HepG2 (cell line): Measurements from ENCODE around the gene ABCB8. TPM values are rescaled to one million over a fixed set of nuclear protein-coding genes. Genes with fewer than 3 reads are reported as not detected.
A peak's percentile ranks its signal among the peaks of the same experiment; 100 is the strongest.

Source experiments
- ARHGAP35 ChIP-seq: sonication (generic); formaldehyde crosslinking; IDR thresholded peaks from 2 replicates; pipeline ENCODE4 v1.9.0; 2022; ENCODE audit warnings: mild to moderate bottlenecking, inconsistent platforms, moderate library complexity, missing genetic modification reagents, borderline replicate concordance
- CBFB ChIP-seq: sonication (generic); formaldehyde crosslinking; IDR thresholded peaks from 2 replicates; pipeline ENCODE4 v1.4.0; 2020; ENCODE audit warnings: missing genetic modification reagents
- DR1 ChIP-seq: sonication (generic); formaldehyde crosslinking; IDR thresholded peaks from 2 replicates; pipeline ENCODE4 v1.8.0; 2021; ENCODE audit warnings: mild to moderate bottlenecking, missing genetic modification reagents, inconsistent platforms
- MBD4 ChIP-seq: IDR thresholded peaks from 2 replicates; pipeline ENCODE4 v1.6.1; 2012; ENCODE audit warnings: low read length, inconsistent platforms, borderline replicate concordance
- NFE2L1 ChIP-seq: sonication (generic); formaldehyde crosslinking; IDR thresholded peaks from 2 replicates; pipeline ENCODE4 v1.4.0; 2020; ENCODE audit warnings: missing genetic modification reagents, mild to moderate bottlenecking, borderline replicate concordance
- NR2F1 ChIP-seq, 2 experiments: fragments of 450-650 bp in 1 of 2; formaldehyde crosslinking in 1 of 2; IDR thresholded peaks; 2 replicates each; pipeline versions ENCODE4 v1.5.0 to v1.6.1; 2016 to 2020; ENCODE audit warnings: mild to moderate bottlenecking in 1 of 2, missing compliant biosample characterization in 1 of 2, missing genetic modification reagents in 1 of 2, moderate library complexity in 1 of 2
- RBAK ChIP-seq: sonication (generic); formaldehyde crosslinking; IDR thresholded peaks from 2 replicates; pipeline ENCODE4 v1.5.1; 2020; ENCODE audit warnings: mild to moderate bottlenecking, missing genetic modification reagents
- RBFOX2 ChIP-seq: fragments of 200-400 bp; formaldehyde crosslinking; IDR thresholded peaks from 2 replicates; pipeline ENCODE4 v1.6.1; 2017; ENCODE audit warnings: low read depth, mild to moderate bottlenecking, low read length
- SIX1 ChIP-seq: sonication (generic); formaldehyde crosslinking; IDR thresholded peaks from 2 replicates; pipeline ENCODE4 v1.4.0; 2020; ENCODE audit warnings: missing genetic modification reagents, borderline replicate concordance
- SRF ChIP-seq: IDR thresholded peaks from 2 replicates; pipeline ENCODE4 v1.6.1; 2011; ENCODE audit warnings: mild to moderate bottlenecking, low read depth, low read length, moderate library complexity
- SRSF1 ChIP-seq: fragments of 200-400 bp; formaldehyde crosslinking; optimal IDR thresholded peaks from 2 replicates; pipeline ENCODE3; 2017; ENCODE audit warnings: mild to moderate bottlenecking, low read depth, low read length, moderate library complexity
- TOPORS ChIP-seq: sonication (generic); formaldehyde crosslinking; IDR thresholded peaks from 2 replicates; pipeline ENCODE4 v1.8.0; 2023; ENCODE audit warnings: mild to moderate bottlenecking, missing genetic modification reagents
- ZNF674 ChIP-seq: sonication (generic); formaldehyde crosslinking; IDR thresholded peaks from 2 replicates; pipeline ENCODE4 v1.5.0; 2020; ENCODE audit warnings: low read depth, mild to moderate bottlenecking, missing genetic modification reagents
- ZNF724P ChIP-seq: sonication (generic); formaldehyde crosslinking; IDR thresholded peaks from 2 replicates; pipeline ENCODE4 v1.8.0; 2022; ENCODE audit warnings: missing genetic modification reagents, borderline replicate concordance
- ZNF768 ChIP-seq: sonication (generic); formaldehyde crosslinking; IDR thresholded peaks from 2 replicates; pipeline ENCODE4 v1.4.0; 2020; ENCODE audit warnings: missing genetic modification reagents
- polyA plus RNA-seq, 8 experiments: library from polyadenylated mRNA; depleted of rRNA in 3 of 8; stranded (reverse) in 7 of 8; unstranded in 1 of 8; fragments of >200 nt; fragmentation: Illumina TruSeq in 4 of 8; extraction: Trizol in 4 of 8; gene quantifications; 2 replicates each; pipeline versions ENCODE4 v1.2.1 to v1.2.3, GENCODE V29; 2011 to 2016; ENCODE audit warnings: low read depth in 4 of 8, missing spikeins in 1 of 8, mixed read lengths in 1 of 8; ENCODE audit not compliant: insufficient read depth in 1 of 8
- total RNA-seq, 5 experiments: library from RNA; depleted of rRNA; stranded (reverse); fragments of >200 nt; fragmentation: Illumina TruSeq; extraction: Trizol; gene quantifications; 2 replicates each; pipeline ENCODE4 v1.2.3, GENCODE V29; 2016; ENCODE audit warnings: low read depth in 1 of 5
- TF ChIP-seq, protein P1 (sequence below): sonication (generic); formaldehyde crosslinking; IDR thresholded peaks from 2 replicates; pipeline ENCODE4 v1.5.0; 2020; ENCODE audit warnings: missing genetic modification reagents
- TF ChIP-seq, protein P2 (sequence below): conservative IDR thresholded peaks from 2 replicates; pipeline ENCODE4 v1.6.1; 2018; ENCODE audit warnings: missing genetic modification reagents
- TF ChIP-seq, protein P3 (sequence below): sonication (generic); formaldehyde crosslinking; IDR thresholded peaks from 2 replicates; pipeline ENCODE4 v1.4.0; 2020; ENCODE audit warnings: missing genetic modification reagents, mild to moderate bottlenecking, borderline replicate concordance
- TF ChIP-seq, protein P4 (sequence below): IDR thresholded peaks from 2 replicates; pipeline ENCODE4 v1.6.1; 2016; ENCODE audit warnings: missing compliant biosample characterization, missing genetic modification reagents, borderline replicate concordance
- TF ChIP-seq, protein P5 (sequence below): sonication (generic); formaldehyde crosslinking; IDR thresholded peaks from 2 replicates; pipeline ENCODE4 v1.5.1; 2020; ENCODE audit warnings: missing genetic modification reagents, mild to moderate bottlenecking, borderline replicate concordance

The ABCB8 gene
- total and polyA plus RNA-seq, 2 of the 13 experiments (the other 11 are each of a cell fraction or from before 2014, with no cell fraction given), result 6.6 to 16.7 TPM

DNA sequence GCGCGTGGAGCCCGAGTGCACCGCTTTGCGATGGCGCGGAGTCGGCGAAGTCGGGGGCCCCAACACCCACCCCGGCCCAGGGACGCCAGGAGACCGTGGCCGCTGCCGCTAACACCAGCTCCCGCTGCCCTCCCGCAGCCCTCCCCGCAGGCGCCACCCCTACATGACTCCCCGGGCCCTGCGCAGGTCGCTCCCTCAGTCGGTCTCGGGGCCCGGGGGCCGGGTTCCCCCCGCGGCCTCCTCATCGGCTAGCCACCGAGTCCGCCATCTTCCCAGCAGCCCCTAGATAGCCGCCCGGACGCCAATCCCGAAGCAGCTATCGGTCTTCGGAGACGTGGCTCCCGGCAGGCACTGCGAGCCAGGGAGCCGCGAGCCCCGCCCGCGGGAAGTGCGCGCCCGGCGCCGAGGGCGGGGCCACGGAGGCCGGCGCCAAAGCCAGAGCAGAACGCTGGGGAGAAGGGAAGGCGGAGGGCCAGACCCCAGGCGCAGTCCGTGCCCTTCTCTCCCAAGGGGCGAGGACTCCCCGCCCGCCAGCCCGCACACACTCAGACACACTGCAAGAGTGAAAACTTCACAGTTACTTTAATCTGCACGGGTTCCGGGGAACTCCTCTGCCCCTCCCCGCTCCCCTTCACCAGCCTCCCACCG lies 52.4 kb downstream of the ABCB8 start, which contains the start of gene FASTK (continued):
- TF ChIP-seq, protein P1, sequence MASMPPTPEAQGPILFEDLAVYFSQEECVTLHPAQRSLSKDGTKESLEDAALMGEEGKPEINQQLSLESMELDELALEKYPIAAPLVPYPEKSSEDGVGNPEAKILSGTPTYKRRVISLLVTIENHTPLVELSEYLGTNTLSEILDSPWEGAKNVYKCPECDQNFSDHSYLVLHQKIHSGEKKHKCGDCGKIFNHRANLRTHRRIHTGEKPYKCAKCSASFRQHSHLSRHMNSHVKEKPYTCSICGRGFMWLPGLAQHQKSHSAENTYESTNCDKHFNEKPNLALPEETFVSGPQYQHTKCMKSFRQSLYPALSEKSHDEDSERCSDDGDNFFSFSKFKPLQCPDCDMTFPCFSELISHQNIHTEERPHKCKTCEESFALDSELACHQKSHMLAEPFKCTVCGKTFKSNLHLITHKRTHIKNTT, result no peak
- TF ChIP-seq ZNF674 (CRISPR knock-in tag) (no peak), ZNF724P (CRISPR knock-in tag) (no peak), MBD4 (no peak), SRSF1 (no peak), SIX1 (CRISPR knock-in tag) (no peak), SRF (no peak), DR1 (CRISPR knock-in tag) (no peak), RBFOX2 (peak; percentile 96), CBFB (CRISPR knock-in tag) (no peak), NFE2L1 (CRISPR knock-in tag) (no peak), ARHGAP35 (no peak), TOPORS (CRISPR knock-in tag) (peak; percentile 72; the same call in 1 of the 2 replicates), NR2F1 (CRISPR knock-in tag; IDR thresholded peaks at IDR 0.05) (no peak), ZNF768 (CRISPR knock-in tag) (peak; percentile 22; the same call in 1 of the 2 replicates), RBAK (CRISPR knock-in tag) (no peak)
- TF ChIP-seq, protein P2, sequence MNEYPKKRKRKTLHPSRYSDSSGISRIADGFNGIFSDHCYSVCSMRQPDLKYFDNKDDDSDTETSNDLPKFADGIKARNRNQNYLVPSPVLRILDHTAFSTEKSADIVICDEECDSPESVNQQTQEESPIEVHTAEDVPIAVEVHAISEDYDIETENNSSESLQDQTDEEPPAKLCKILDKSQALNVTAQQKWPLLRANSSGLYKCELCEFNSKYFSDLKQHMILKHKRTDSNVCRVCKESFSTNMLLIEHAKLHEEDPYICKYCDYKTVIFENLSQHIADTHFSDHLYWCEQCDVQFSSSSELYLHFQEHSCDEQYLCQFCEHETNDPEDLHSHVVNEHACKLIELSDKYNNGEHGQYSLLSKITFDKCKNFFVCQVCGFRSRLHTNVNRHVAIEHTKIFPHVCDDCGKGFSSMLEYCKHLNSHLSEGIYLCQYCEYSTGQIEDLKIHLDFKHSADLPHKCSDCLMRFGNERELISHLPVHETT (CRISPR knock-in tag), result 0 out of 2 replicates have a peak, but pooled peaks have one; percentile 11
- TF ChIP-seq, protein P3, sequence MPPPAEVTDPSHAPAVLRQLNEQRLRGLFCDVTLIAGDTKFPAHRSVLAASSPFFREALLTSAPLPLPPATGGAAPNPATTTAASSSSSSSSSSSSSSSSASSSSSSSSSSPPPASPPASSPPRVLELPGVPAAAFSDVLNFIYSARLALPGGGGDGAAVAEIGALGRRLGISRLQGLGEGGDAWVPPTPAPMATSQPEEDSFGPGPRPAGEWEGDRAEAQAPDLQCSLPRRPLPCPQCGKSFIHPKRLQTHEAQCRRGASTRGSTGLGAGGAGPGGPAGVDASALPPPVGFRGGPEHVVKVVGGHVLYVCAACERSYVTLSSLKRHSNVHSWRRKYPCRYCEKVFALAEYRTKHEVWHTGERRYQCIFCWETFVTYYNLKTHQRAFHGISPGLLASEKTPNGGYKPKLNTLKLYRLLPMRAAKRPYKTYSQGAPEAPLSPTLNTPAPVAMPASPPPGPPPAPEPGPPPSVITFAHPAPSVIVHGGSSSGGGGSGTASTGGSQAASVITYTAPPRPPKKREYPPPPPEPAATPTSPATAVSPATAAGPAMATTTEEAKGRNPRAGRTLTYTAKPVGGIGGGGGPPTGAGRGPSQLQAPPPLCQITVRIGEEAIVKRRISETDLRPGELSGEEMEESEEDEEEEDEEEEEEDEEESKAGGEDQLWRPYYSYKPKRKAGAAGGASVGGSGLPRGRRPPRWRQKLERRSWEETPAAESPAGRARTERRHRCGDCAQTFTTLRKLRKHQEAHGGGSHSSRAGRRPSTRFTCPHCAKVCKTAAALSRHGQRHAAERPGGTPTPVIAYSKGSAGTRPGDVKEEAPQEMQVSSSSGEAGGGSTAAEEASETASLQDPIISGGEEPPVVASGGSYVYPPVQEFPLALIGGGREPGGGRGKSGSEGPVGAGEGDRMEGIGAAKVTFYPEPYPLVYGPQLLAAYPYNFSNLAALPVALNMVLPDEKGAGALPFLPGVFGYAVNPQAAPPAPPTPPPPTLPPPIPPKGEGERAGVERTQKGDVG (CRISPR knock-in tag), result no peak
- TF ChIP-seq, protein P4, sequence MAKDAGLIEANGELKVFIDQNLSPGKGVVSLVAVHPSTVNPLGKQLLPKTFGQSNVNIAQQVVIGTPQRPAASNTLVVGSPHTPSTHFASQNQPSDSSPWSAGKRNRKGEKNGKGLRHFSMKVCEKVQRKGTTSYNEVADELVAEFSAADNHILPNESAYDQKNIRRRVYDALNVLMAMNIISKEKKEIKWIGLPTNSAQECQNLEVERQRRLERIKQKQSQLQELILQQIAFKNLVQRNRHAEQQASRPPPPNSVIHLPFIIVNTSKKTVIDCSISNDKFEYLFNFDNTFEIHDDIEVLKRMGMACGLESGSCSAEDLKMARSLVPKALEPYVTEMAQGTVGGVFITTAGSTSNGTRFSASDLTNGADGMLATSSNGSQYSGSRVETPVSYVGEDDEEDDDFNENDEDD (CRISPR knock-in tag), result peak; percentile 80; the same call in 1 of the 2 replicates
- TF ChIP-seq, protein P5, sequence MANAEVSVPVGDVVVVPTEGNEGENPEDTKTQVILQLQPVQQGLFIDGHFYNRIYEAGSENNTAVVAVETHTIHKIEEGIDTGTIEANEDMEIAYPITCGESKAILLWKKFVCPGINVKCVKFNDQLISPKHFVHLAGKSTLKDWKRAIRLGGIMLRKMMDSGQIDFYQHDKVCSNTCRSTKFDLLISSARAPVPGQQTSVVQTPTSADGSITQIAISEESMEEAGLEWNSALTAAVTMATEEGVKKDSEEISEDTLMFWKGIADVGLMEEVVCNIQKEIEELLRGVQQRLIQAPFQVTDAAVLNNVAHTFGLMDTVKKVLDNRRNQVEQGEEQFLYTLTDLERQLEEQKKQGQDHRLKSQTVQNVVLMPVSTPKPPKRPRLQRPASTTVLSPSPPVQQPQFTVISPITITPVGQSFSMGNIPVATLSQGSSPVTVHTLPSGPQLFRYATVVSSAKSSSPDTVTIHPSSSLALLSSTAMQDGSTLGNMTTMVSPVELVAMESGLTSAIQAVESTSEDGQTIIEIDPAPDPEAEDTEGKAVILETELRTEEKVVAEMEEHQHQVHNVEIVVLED (CRISPR knock-in tag), result peak; percentile 92
